ENCODE results near the gene USB1. TPM values are rescaled to one million over a fixed set of nuclear protein-coding genes. Genes with fewer than 3 reads are reported as not detected.
"Not testable (repeated sequence)": the region's sequence is repeated elsewhere in the genome, so short reads cannot be mapped to it uniquely, and the experiment has no call there.

Gene USB1
- total and polyA plus RNA-seq, 2 donors: 4.5 to 31.4 TPM

DNA sequence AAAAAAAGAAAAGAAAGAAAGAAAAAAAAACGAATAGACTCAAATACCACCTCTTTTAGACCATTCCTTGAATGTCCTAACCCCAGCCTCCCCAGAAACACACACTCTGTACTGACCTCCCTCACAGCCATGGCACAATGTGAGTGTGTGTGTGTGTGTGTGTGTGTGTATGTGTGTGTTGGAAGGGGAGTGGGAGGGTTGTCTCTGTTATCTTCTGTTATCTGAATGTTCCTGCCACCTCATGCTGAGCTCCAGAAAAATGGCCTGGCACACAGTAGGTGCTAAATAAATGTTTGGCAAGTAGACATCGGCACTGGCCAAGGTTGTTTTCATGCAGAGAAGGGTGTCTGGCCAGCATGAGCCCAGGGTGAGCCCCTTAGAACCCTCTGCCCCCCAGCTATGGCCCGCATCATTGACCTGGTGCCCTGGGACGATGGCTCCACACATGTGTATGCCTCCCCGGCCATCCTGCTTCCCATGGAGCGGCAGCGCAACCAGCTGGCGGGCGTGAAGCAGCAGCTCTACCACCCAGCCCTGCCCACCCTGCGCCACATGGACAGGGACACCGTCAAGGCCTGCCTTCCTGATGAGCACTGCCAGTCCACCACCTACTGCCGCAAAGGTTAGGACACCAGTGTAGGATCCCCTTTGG lies 23.7 kb upstream of the USB1 start:
- WGBS: 96% methylated on average over 12 of the region's 12 CpGs
- Histone ChIP-seq H3K4me1 (ENCODE audit: control insufficient read depth in 2 of 2, insufficient read depth in 2 of 2, low read length in 2 of 2) (no peaks in the 10 kb centered on the region), H3K27me3 (ENCODE audit: control insufficient read depth in 2 of 2, insufficient read depth in 1 of 2, low read length in 1 of 2) (peaks cover 0 to 2% of the 10 kb centered on the region in 2 donors), H3K4me3 (ENCODE audit: low read length in 2 of 2) (no peak overlapping the region), H3K36me3 (ENCODE audit: control insufficient read depth in 2 of 2, insufficient read depth in 2 of 2, low read length in 1 of 2) (no peaks in the 10 kb centered on the region), H3K9me3 (ENCODE audit: control insufficient read depth in 2 of 2, insufficient read depth in 1 of 2, low read length in 1 of 2) (no peaks in the 10 kb centered on the region), H3K27ac (ENCODE audit: low read depth in 1 of 2, low read length in 1 of 2) (no peak overlapping the region)
- DNase-seq (ENCODE audit: low read depth in 6 of 9, low spot score in 9 of 9): no peak

DNA sequence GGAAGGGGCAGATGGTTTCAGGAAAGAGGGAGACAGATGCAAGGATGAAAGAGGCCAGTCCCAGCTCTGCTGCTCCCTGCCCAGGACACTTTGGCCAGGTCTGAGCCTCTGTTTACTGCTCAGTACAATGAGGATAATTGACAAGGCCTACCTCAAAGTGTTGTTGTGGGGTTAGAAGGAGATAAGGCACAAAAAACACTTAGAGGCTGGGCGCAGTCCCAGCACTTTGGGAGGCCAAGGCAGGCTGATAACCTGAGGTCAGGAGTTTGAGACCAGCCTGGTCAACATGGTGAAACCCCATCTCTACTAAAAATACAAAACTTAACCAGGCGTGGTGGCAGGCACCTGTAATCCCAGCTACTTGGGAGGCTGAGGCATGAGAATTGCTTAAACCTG lies 23.1 kb upstream of the USB1 start:
- not testable (repeated sequence) for H3K4me3 ChIP-seq (ENCODE audit: low read length in 2 of 2); H3K27ac ChIP-seq (ENCODE audit: low read depth in 1 of 2, low read length in 1 of 2); H3K9me3 ChIP-seq (ENCODE audit: control insufficient read depth in 2 of 2, insufficient read depth in 1 of 2, low read length in 1 of 2); H3K4me1 ChIP-seq (ENCODE audit: control insufficient read depth in 2 of 2, insufficient read depth in 2 of 2, low read length in 2 of 2); DNase-seq (ENCODE audit: low read depth in 6 of 9, low spot score in 9 of 9); H3K36me3 ChIP-seq (ENCODE audit: control insufficient read depth in 2 of 2, insufficient read depth in 2 of 2, low read length in 1 of 2); H3K27me3 ChIP-seq (ENCODE audit: control insufficient read depth in 2 of 2, insufficient read depth in 1 of 2, low read length in 1 of 2)
- WGBS: 94% methylated on average over 2 of the region's 2 CpGs

DNA sequence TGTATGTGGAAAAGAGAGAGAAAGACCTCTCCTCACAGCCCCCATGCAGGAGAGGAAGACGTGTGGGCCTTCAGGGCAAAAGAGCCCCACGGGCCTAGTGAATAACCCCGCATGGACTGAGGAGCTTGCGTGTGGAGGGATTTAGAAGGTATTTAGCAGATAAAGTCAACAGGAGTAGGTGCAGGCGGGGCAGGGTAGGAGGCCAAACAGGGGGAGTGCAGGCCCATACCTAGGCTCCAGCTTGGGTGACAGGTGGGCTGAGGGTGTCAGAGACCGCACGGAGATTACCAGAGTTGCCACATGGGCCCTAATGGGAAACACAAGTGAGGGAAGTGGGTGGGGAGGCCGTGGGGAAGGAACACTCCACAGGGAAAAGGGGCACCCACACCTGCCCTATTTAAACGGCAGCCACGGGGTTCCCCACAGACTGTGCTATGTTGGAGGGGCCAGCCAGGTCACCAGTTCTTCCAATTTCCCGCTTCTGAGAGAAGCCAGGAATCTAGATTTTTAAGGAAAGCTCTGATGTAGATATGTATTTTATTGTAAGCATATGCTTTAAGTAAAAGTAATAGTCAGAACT lies 22.1 kb upstream of the USB1 start:
- 92% methylated on average over 11 of the region's 11 CpGs for WGBS
- Histone ChIP-seq H3K27me3 (ENCODE audit: control insufficient read depth in 2 of 2, insufficient read depth in 1 of 2, low read length in 1 of 2) (peaks cover 2 to 7% of the 10 kb centered on the region in 2 donors), H3K4me1 (ENCODE audit: control insufficient read depth in 2 of 2, insufficient read depth in 2 of 2, low read length in 2 of 2) (peaks cover under 1% of the 10 kb centered on the region in 2 donors), H3K27ac (ENCODE audit: low read depth in 1 of 2, low read length in 1 of 2) (no peak overlapping the region), H3K36me3 (ENCODE audit: control insufficient read depth in 2 of 2, insufficient read depth in 2 of 2, low read length in 1 of 2) (no peaks in the 10 kb centered on the region), H3K9me3 (ENCODE audit: control insufficient read depth in 2 of 2, insufficient read depth in 1 of 2, low read length in 1 of 2) (no peaks in the 10 kb centered on the region), H3K4me3 (ENCODE audit: low read length in 2 of 2) (no peak overlapping the region)
- DNase-seq (ENCODE audit: low read depth in 6 of 9, low spot score in 9 of 9): no peak

DNA sequence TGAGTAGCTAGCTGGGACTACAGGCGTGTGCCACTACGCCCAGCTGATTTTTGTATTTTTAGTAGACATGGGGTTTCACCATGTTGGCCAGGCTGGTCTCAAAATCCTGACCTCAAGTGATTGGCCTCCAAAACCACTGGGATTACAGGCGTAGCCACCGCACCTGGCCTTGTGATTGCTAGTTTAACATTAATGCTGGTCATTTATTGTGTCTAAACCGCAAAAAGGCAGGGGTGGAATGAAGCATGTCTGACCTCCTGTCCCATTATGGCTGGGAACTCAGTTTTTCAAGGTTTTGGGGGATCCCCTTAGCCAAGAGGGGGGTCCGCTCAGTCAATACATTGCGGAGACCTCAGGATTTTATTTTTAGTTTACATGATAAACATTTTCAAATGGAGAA lies 19.6 kb upstream of the USB1 start:
- Histone ChIP-seq H3K9me3 (ENCODE audit: control insufficient read depth in 2 of 2, insufficient read depth in 1 of 2, low read length in 1 of 2) (peaks cover 0 to 9% of the 10 kb centered on the region in 2 donors), H3K4me1 (ENCODE audit: control insufficient read depth in 2 of 2, insufficient read depth in 2 of 2, low read length in 2 of 2) (peaks cover 7 to 15% of the 10 kb centered on the region in 2 donors), H3K4me3 (ENCODE audit: low read length in 2 of 2) (no peak overlapping the region), H3K27ac (ENCODE audit: low read depth in 1 of 2, low read length in 1 of 2) (no peak overlapping the region), H3K27me3 (ENCODE audit: control insufficient read depth in 2 of 2, insufficient read depth in 1 of 2, low read length in 1 of 2) (peaks cover 12 to 31% of the 10 kb centered on the region in 2 donors), H3K36me3 (ENCODE audit: control insufficient read depth in 2 of 2, insufficient read depth in 2 of 2, low read length in 1 of 2) (no peaks in the 10 kb centered on the region)
- WGBS: 96% methylated on average over 7 of the region's 7 CpGs
- DNase-seq (ENCODE audit: low read depth in 6 of 9, low spot score in 9 of 9): no peak

DNA sequence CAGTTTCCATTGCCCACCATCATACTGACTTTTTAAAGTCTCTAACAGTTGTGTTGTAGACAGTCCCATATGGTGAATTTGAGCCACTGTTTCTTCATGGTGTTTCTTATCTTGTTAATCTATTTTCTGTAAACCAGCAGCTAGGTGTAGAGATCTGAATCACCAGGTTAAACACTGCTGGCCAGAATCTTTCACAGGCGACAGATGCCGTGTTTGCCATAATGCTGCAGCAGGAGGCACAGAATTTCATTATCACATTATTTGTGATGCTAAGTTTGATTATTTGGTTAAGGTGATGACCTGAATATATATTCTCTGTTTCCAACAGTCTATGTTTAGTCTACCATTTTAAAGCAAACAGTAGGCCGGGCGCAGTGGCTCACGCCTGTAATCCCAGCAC lies 18.8 kb upstream of the USB1 start:
- DNase-seq (ENCODE audit: low read depth in 6 of 9, low spot score in 9 of 9): no peak
- peaks cover 0 to 9% of the 10 kb centered on the region in 2 donors for H3K9me3 ChIP-seq (ENCODE audit: control insufficient read depth in 2 of 2, insufficient read depth in 1 of 2, low read length in 1 of 2)
- 96% methylated on average over 5 of the region's 5 CpGs for WGBS

DNA sequence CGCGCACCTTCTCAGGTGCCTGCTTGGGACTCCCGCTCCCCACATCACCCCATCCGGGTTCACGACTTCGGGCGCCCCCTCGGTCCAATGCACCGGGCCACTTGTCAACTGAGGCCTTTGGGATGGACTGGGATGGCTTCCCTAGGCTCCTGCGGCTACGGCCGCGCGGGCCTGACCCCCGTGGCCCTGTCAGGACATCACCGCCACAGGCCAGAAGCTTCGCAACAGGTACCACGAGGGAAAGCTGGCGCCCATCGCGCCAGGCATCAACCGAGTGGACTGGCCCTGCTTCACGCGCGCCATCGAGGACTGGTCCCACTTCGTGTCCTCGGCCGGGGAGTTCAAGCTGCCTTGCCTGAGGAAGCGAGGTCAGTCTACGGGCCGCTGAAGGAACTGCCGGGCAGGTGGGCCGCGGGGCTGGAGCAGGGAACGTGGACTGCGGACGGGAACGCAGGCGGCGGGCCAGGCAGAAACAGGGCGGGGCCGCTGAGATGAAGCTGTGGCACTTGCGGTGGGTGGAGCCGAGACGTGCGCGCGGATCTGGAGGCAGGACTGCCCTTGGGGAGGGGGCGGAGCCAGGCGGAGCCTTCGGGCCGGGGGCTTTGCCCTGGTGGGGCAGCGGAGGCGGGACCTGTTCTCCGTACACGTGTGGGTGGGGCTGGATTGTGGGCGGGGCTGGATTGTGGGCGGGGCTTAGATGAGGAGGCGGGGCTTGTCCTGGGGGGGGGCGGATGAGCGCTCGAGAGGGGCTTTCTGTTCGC lies 16.6 kb upstream of the USB1 start:
- no peak overlapping the region for H3K27ac ChIP-seq (ENCODE audit: low read depth in 1 of 2, low read length in 1 of 2)
- H3K4me3 ChIP-seq (ENCODE audit: low read length in 2 of 2): peak overlapping the region; percentile 29 to 60
- DNase-seq (ENCODE audit: low read depth in 6 of 9, low spot score in 9 of 9): peak; percentile 41 to 92 (median 81)
- peaks cover 0 to 9% of the 10 kb centered on the region in 2 donors for H3K9me3 ChIP-seq (ENCODE audit: control insufficient read depth in 2 of 2, insufficient read depth in 1 of 2, low read length in 1 of 2)
- no peaks in the 10 kb centered on the region for H3K36me3 ChIP-seq (ENCODE audit: control insufficient read depth in 2 of 2, insufficient read depth in 2 of 2, low read length in 1 of 2)
- WGBS: 11% methylated on average over 64 of the region's 64 CpGs
- H3K27me3 ChIP-seq (ENCODE audit: control insufficient read depth in 2 of 2, insufficient read depth in 1 of 2, low read length in 1 of 2): peaks cover 16 to 44% of the 10 kb centered on the region in 2 donors
- peaks cover 7 to 15% of the 10 kb centered on the region in 2 donors for H3K4me1 ChIP-seq (ENCODE audit: control insufficient read depth in 2 of 2, insufficient read depth in 2 of 2, low read length in 2 of 2)

More for the DNA sequence above, 18.8 kb upstream of the USB1 start:
- no peaks in the 10 kb centered on the region for H3K36me3 ChIP-seq (ENCODE audit: control insufficient read depth in 2 of 2, insufficient read depth in 2 of 2, low read length in 1 of 2)
- H3K27ac ChIP-seq (ENCODE audit: low read depth in 1 of 2, low read length in 1 of 2): no peak overlapping the region
- no peak overlapping the region for H3K4me3 ChIP-seq (ENCODE audit: low read length in 2 of 2)
- peaks cover 7 to 15% of the 10 kb centered on the region in 2 donors for H3K4me1 ChIP-seq (ENCODE audit: control insufficient read depth in 2 of 2, insufficient read depth in 2 of 2, low read length in 2 of 2)
- peaks cover 14 to 38% of the 10 kb centered on the region in 2 donors for H3K27me3 ChIP-seq (ENCODE audit: control insufficient read depth in 2 of 2, insufficient read depth in 1 of 2, low read length in 1 of 2)

DNA sequence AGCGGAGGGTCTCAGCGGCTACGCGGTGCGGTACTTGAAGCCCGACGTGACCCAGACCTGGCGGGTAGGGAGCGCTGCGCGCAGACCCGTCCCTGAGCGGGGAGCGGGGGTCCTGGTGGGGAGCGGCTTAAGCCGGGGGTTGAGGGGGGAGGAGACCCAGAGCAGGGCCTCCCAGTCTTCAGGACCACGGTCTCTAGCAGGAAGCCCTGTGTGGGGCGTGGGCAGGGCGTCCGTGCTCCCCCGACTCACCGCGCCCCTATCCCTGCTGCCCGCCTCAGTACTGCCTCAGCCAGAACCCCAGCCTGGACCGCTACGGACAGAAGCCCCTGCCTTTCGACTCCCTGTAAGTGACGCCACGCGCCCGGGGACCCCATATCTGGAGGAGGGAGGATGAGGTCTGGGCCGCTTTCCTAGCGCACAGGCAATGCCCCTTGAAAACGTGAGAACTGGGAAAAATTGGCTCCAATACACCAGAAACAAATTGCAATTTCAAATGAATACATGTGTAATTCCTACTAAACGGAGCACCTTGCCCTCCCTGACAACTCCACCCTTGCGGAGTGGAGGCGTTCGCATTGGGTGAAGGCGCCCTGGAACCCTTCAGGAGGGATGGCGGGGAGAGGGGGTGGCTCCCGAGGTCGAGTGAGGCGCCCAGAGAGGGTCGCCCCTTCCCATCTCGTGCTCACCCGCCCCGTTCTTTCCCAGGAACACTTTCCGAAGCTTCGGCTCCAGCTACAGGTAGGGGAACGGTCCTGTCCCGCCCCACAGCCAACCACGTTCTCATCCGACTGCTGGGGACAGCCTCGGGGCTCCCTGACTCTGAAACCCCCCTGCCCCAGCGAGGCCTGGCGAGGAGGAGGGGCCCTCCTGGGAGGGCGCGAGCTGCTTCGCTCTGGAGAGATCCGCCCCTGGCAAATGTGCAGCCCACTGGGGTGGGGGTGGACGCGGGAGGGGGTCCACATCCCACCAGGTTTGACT lies 15.7 kb upstream of the USB1 start:
- WGBS: 26% methylated on average over 62 of the region's 62 CpGs

DNA sequence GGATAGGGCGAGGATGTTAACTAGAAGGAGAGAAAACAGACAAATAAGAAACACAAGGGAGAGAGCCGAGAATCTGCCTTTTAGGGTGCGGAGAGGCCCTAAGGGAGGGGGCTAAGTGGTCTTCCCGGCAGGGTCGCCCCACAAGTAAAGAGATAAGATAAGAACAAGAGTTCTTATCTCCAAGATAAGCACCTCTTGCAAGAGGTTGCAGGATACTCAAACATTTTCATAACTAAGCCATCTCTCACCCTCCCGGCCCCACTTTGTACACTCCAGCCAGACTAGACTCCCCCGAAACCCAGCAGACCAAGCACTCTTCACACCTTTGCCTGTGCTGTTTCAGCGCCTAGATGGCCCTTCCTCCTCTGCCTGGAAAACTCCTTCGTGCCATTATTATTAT lies 15.0 kb upstream of the USB1 start:
- no peaks in the 10 kb centered on the region for H3K36me3 ChIP-seq (ENCODE audit: control insufficient read depth in 2 of 2, insufficient read depth in 2 of 2, low read length in 1 of 2)
- H3K4me1 ChIP-seq (ENCODE audit: control insufficient read depth in 2 of 2, insufficient read depth in 2 of 2, low read length in 2 of 2): peaks cover 7 to 15% of the 10 kb centered on the region in 2 donors
- 82% methylated on average over 9 of the region's 9 CpGs for WGBS
- peaks cover 0 to 9% of the 10 kb centered on the region in 2 donors for H3K9me3 ChIP-seq (ENCODE audit: control insufficient read depth in 2 of 2, insufficient read depth in 1 of 2, low read length in 1 of 2)
- H3K27ac ChIP-seq (ENCODE audit: low read depth in 1 of 2, low read length in 1 of 2): no peak overlapping the region
- DNase-seq (ENCODE audit: low read depth in 6 of 9, low spot score in 9 of 9): no peak
- H3K4me3 ChIP-seq (ENCODE audit: low read length in 2 of 2): no peak overlapping the region
- peaks cover 16 to 44% of the 10 kb centered on the region in 2 donors for H3K27me3 ChIP-seq (ENCODE audit: control insufficient read depth in 2 of 2, insufficient read depth in 1 of 2, low read length in 1 of 2)

More for the DNA sequence above, 15.7 kb upstream of the USB1 start:
- DNase-seq (ENCODE audit: low read depth in 6 of 9, low spot score in 9 of 9): peak in 1 of 9 donors; percentile 16
- H3K27me3 ChIP-seq (ENCODE audit: control insufficient read depth in 2 of 2, insufficient read depth in 1 of 2, low read length in 1 of 2): peaks cover 16 to 44% of the 10 kb centered on the region in 2 donors
- no peak overlapping the region for H3K27ac ChIP-seq (ENCODE audit: low read depth in 1 of 2, low read length in 1 of 2)
- H3K4me1 ChIP-seq (ENCODE audit: control insufficient read depth in 2 of 2, insufficient read depth in 2 of 2, low read length in 2 of 2): peaks cover 7 to 15% of the 10 kb centered on the region in 2 donors
- H3K4me3 ChIP-seq (ENCODE audit: low read length in 2 of 2): peak overlapping the region; percentile 29 to 60
- peaks cover 0 to 9% of the 10 kb centered on the region in 2 donors for H3K9me3 ChIP-seq (ENCODE audit: control insufficient read depth in 2 of 2, insufficient read depth in 1 of 2, low read length in 1 of 2)
- H3K36me3 ChIP-seq (ENCODE audit: control insufficient read depth in 2 of 2, insufficient read depth in 2 of 2, low read length in 1 of 2): no peaks in the 10 kb centered on the region

All from thymus (tissue), 11 donors.